ENCODE results near the gene COL21A1. TPM values are rescaled to one million over a fixed set of nuclear protein-coding genes. Genes with fewer than 3 reads are reported as not detected.

COL21A1 gene
- total RNA-seq, 1 experiment from 2014 or later = 3.3 TPM

DNA sequence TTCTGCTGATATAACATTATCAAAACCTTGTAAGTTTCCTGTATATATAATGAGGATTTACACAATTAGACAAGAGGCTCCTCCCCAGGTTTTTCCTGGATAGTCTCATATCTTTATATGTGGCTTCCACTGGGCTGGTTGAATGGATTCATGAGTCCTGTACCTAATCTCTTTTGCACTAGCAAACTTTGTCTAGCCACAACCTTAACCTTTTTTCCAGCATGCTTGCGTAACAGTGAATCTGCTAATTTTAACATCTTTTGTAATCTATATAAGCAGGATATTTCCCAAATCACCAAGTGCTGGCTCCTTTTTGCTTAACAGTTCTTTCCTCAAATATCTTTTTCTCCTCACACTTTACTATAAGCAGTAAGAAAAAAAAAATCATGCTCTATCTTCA lies 153.6 kb downstream of the COL21A1 start:
- DNase-seq (ENCODE audit: low read depth, low spot score) (no peak), ATAC-seq (no peak)
- ChIA-PET CTCF (no interaction called here), POLR2A (no interaction called here)
- TF ChIP-seq POLR2AphosphoS5 (IDR thresholded peaks at IDR 0.05; ENCODE audit: low read depth, low read length) = no peak
- TF ChIP-seq, protein P1, sequence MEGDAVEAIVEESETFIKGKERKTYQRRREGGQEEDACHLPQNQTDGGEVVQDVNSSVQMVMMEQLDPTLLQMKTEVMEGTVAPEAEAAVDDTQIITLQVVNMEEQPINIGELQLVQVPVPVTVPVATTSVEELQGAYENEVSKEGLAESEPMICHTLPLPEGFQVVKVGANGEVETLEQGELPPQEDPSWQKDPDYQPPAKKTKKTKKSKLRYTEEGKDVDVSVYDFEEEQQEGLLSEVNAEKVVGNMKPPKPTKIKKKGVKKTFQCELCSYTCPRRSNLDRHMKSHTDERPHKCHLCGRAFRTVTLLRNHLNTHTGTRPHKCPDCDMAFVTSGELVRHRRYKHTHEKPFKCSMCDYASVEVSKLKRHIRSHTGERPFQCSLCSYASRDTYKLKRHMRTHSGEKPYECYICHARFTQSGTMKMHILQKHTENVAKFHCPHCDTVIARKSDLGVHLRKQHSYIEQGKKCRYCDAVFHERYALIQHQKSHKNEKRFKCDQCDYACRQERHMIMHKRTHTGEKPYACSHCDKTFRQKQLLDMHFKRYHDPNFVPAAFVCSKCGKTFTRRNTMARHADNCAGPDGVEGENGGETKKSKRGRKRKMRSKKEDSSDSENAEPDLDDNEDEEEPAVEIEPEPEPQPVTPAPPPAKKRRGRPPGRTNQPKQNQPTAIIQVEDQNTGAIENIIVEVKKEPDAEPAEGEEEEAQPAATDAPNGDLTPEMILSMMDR (IDR thresholded peaks at IDR 0.05) = no peak
- Histone ChIP-seq H3K4me3 (ENCODE audit: low read depth in 2 of 2, low read length in 2 of 2) (no peak overlapping the region), H3K9me3 (ENCODE audit: control insufficient read depth, insufficient read depth, low read depth, low read length) (peaks cover 18% of the 10 kb centered on the region), H3K27ac (ENCODE audit: low read length) (no peak overlapping the region; the same call in 1 of the 2 replicates), H3K36me3 (ENCODE audit: control insufficient read depth, insufficient read depth, low read length) (no peaks in the 10 kb centered on the region), H3K4me1 (ENCODE audit: control insufficient read depth, insufficient read depth, low read length) (peaks cover 6% of the 10 kb centered on the region; the same call in 1 of the 2 replicates), H3K27me3 (ENCODE audit: control insufficient read depth, insufficient read depth, low read length) (no peaks in the 10 kb centered on the region)
- in situ Hi-C loops (cut with HindIII; ENCODE audit: low pct_unique_long_range_greater_than_20kb, low sequenced_read_pairs) = no loop called here
- no TSS peak for BruUV-seq (replicated peaks)
- intact Hi-C loops (cut with micrococcal nuclease; ENCODE audit: unreplicated experiment) = loop anchor here (10.0 kb wide), 1 partner anchor 109 kb away; no protein-coding TSS in a partner anchor

DNA sequence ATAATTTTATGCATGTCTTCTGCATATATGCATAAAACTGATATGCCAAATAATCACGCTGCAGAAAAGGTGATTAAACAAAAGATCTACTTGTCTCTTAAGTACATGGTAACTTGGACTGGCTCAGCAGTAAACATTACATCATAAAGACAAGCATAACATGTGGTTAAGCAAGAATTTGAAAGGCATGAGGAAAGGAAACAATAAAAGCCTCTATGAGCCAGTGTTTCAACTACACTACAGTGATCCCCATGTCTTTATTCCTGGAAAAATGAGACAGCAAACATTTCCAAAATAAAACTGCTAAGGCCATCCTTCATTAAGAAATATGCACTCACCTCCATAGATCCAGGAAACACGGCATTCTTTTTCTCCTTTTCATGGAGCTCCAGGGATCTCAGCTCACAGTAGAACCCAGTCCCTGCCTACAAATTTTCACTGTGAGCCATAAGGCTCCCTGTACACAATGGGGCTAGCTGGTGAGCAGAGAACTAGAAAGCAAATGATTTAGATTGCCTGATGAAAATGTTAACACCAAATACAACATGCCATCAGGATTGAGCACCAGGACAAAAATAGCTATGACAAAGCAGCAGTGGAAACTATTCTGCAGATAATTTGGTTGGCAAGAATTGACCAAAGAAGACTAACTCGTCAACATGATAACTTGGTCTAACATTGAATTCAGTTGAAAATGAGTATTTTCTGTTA lies 156.1 kb downstream of the COL21A1 start:
- intact Hi-C loops (cut with micrococcal nuclease; ENCODE audit: unreplicated experiment) = loop anchor here (10.0 kb wide), 1 partner anchor 107 kb away; no protein-coding TSS in a partner anchor

DNA sequence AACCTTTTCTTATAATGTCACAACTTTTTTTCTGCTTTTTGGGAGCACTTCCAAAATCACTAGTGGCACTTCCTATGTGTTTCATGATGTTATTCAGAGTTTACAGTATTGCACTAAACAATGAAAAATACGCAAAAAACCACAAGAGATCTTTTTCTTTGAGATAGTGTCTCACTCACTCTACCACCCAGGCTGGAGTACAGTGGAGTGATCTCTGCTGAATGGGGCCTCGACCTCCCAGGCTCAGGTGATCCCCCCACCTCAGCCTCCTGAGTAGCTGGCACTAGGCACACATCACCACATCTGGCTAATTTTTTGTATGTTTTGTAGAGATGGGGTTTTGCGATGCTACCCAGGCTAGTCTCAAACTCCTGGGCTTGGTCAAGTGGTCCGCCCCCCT lies 158.7 kb downstream of the COL21A1 start:
- TF ChIP-seq TCF7L2 (IDR thresholded peaks at IDR 0.05; ENCODE audit: low read depth, low read length) = no peak
- no peak overlapping the region for H3K4me3 ChIP-seq (ENCODE audit: low read depth in 2 of 2, low read length in 2 of 2)
- no TSS peak for BruUV-seq (replicated peaks)
- no peaks in the 10 kb centered on the region for H3K27me3 ChIP-seq (ENCODE audit: control insufficient read depth, insufficient read depth, low read length)
- H3K9me3 ChIP-seq (ENCODE audit: control insufficient read depth, insufficient read depth, low read depth, low read length) = peaks cover 15% of the 10 kb centered on the region
- no peak overlapping the region; the same call in 1 of the 2 replicates for H3K27ac ChIP-seq (ENCODE audit: low read length)
- in situ Hi-C loops (cut with HindIII; ENCODE audit: low pct_unique_long_range_greater_than_20kb, low sequenced_read_pairs) = no loop called here
- ChIA-PET CTCF (no interaction called here), POLR2A (no interaction called here)
- H3K36me3 ChIP-seq (ENCODE audit: control insufficient read depth, insufficient read depth, low read length) = no peaks in the 10 kb centered on the region
- ATAC-seq = no peak
- H3K4me1 ChIP-seq (ENCODE audit: control insufficient read depth, insufficient read depth, low read length) = peaks cover 6% of the 10 kb centered on the region
- DNase-seq (ENCODE audit: low read depth, low spot score) = no peak
- intact Hi-C loops (cut with micrococcal nuclease; ENCODE audit: unreplicated experiment) = no loop called here

More for the DNA sequence above, 156.1 kb downstream of the COL21A1 start:
- CTCF ChIA-PET = interaction anchor here (0.5 kb wide), 2 partner anchors 33 to 49 kb away, joined by 3 to 5 read pairs; no protein-coding TSS in a partner anchor
- DNase-seq (ENCODE audit: low read depth, low spot score) (peak; percentile 77), ATAC-seq (peak; percentile 94)
- Histone ChIP-seq H3K4me3 (ENCODE audit: low read depth in 2 of 2, low read length in 2 of 2) (peak overlapping the region in 1 of 2 experiments; percentile 28; a peak in 2 of 4 replicates), H3K9me3 (ENCODE audit: control insufficient read depth, insufficient read depth, low read depth, low read length) (peaks cover 15% of the 10 kb centered on the region), H3K27me3 (ENCODE audit: control insufficient read depth, insufficient read depth, low read length) (no peaks in the 10 kb centered on the region), H3K27ac (ENCODE audit: low read length) (peak overlapping the region; percentile 84), H3K36me3 (ENCODE audit: control insufficient read depth, insufficient read depth, low read length) (no peaks in the 10 kb centered on the region), H3K4me1 (ENCODE audit: control insufficient read depth, insufficient read depth, low read length) (peaks cover 6% of the 10 kb centered on the region)
- in situ Hi-C loops (cut with HindIII; ENCODE audit: low pct_unique_long_range_greater_than_20kb, low sequenced_read_pairs) = no loop called here
- POLR2A ChIA-PET = no interaction called here
- TF ChIP-seq TCF7L2 (IDR thresholded peaks at IDR 0.05; ENCODE audit: low read depth, low read length) = peak; percentile 85
- no peak for TF ChIP-seq SIN3A (IDR thresholded peaks at IDR 0.05; ENCODE audit: borderline replicate concordance, insufficient read depth, low read depth, low read length)
- TF ChIP-seq, protein P1 (IDR thresholded peaks at IDR 0.05) = no peak
- no peak for TF ChIP-seq POLR2AphosphoS5 (IDR thresholded peaks at IDR 0.05; ENCODE audit: low read depth, low read length)
- BruUV-seq (replicated peaks) = no TSS peak

All from Panc1 (cell line).